ENCODE measurements around the gene FAM83E.

FAM83E gene

DNA sequence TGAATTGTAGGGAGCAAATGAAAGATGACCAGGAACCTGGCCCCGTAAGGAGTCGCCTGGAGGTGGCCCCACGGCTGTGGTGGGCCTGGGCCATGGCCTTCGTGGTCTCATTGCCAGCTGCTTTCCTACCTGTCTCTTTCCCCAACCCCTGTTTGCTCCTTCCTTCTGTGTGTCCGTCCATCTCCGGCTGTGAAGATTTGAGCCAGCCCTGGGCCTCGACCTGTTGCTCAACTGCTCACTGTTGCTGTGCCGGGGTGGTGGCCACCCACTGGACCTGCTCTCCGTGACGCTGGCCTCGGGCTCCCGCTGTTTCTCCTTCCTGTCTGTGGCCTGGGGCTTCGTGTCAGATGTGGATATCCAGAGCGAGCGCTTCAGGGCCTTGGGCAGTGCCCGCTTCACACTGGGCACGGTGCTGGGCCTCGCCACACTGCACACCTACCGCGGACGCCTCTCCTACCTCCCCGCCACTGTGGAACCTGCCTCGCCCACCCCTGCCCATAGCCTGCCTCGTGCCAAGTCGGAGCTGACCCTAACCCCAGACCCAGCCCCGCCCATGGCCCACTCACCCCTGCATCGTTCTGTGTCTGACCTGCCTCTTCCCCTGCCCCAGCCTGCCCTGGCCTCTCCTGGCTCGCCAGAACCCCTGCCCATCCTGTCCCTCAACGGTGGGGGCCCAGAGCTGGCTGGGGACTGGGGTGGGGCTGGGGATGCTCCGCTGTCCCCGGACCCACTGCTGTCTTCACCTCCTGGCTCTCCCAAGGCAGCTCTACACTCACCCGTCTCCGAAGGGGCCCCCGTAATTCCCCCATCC is 13.8 kb upstream of the FAM83E start:
- no peak for DNase-seq (ENCODE audit: low spot score)

DNA sequence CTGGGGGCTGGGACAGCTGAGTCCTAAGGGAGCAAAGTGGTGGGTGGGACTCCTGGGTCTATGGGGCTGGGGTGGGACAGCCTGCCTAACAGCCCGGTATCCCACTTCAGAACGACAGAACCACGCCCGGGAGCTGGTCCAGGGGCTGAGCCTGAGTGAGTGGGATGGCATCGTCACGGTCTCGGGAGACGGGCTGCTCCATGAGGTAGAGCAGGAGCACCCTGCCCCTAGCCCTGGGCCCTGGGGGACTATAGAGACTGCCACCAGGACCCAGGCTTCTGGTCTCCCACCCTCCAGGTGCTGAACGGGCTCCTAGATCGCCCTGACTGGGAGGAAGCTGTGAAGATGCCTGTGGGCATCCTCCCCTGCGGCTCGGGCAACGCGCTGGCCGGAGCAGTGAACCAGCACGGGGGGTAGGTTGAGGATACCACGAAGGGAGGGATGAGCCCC is 13.0 kb upstream of the FAM83E start:
- no peak for DNase-seq (ENCODE audit: low spot score)

DNA sequence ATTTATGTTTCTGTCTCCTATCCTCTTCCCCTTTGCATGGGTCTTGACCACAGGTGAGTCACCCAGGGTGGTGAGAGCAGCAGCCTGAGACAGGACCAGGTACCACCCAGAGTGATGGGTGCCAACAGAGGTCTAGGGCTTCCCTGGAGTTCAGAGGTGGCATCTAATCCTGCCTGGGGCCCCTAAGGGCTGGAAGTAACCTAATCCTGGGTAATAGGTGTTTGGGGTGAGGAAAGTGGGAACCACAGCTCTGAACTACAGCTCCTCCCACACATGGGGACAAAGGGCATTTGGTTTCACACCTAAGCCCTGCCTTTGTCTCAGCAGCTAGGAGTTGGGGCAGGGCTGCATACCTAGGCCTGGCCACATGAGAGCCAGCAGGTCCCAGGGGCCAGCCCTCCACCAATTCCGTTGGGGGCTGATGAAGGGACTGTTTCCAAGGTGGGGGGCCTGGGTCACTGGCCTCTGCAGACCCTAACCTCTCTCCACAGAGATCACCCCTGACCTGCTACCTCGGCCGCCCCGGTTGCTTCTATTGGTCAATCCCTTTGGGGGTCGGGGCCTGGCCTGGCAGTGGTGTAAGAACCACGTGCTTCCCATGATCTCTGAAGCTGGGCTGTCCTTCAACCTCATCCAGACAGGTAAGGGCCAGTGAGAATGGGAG is 12.5 kb upstream of the FAM83E start:
- DNase-seq (ENCODE audit: low spot score): no peak

DNA sequence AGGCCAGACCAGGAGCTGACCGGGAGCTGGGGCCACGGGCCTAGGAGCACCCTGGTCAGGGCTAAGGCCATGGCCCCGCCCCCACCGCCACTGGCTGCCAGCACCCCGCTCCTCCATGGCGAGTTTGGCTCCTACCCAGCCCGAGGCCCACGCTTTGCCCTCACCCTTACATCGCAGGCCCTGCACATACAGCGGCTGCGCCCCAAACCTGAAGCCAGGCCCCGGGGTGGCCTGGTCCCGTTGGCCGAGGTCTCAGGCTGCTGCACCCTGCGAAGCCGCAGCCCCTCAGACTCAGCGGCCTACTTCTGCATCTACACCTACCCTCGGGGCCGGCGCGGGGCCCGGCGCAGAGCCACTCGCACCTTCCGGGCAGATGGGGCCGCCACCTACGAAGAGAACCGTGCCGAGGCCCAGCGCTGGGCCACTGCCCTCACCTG is 11.0 kb upstream of the FAM83E start:
- no peak for DNase-seq (ENCODE audit: low spot score)

DNA sequence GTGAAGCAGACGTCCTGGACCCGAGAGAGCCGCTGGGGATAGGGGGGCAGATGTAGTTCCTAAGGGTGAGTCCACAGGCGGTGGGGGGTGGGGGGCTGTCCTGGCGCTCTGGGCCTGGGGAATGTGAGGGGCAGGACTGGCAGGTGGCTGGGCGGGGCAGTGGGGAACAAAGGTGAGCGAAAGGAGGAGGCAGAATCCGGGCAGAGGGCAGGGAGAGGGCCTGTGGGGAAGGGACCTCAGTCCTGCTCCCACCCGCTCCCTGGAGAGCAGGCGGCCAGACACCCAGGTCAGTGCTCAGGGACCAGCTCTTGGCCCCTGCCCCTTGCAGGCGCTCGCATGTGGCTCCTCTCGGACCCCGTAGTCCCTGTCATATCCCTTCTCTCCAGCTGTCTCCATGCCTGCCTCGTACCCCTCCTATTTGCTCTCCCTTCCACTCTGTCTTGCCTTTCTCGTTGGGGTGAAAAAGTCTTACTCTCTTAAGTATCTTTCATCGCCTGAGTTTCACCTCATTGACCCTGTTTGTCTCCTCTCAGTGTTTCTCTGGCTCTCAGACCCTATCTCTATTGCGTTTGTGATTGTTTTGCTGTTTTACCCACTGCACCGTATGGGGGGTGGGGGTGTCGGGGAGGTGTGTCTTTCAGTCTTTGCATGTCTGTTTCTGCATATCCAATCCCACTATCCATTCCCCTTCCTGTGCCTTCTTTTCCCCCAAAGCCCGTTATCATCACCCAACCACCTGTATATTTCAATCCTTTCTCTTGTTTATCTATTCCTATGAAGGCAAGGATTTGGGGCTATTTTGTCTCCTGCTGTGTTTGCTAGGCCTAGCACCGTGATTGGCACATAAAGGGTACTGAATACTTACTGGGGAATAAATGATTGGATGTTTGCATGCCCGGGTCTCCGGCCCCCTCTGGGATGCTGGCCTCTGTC is 10.2 kb upstream of the FAM83E start:
- no peak for DNase-seq (ENCODE audit: low spot score)

DNA sequence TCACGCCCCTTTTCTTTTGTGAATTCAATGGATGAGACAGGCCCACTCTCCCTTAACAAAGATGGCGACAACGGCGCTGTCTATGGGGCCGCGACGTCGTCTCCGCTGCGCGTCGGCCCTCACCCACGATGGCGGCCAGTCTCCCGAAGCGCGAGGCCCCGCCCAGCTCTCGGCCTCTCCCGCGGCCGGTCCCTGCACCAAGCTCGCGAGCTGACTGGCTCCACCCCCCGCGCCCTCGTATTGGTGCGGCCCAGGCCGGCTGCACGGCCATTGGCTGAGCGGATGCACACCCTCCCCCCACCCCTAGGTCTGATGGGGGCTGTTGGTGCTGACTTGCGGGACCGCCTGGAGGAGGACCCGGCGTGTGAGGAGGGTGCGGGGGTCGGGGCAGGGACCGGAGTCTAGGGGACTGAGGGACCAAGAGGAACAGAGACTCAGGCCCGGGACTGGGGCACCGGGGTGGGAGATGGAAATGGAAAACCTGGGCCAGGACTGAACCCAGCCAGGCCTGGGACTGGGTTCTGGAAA is 9.3 kb upstream of the FAM83E start:
- peak; percentile 98 for DNase-seq (ENCODE audit: low spot score)

DNA sequence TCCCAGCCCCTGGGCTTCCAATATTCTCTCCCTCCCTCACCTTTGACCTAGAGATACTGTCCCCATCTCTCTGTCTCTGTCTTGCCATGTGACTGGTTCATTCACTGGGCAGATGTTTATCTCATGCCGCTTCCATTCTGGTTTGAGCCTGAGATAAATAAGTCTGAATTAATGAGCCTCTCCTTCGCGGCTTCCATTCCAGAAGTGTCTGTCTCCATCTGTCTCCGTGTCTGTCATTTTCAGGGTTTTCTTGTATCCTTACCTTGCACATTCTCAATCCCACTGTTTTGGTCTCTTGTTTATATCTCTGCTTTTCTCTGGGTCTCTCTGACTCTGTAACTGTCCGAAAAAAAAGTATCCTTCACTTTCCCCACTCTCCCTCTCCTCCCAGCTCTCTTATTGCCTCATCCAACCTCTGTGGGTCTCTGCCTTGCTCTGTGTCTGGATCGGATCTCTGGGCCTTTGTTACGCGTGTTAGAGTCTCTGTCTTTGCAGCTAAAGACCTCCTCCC is 8.7 kb upstream of the FAM83E start:
- DNase-seq (ENCODE audit: low spot score): no peak

DNA sequence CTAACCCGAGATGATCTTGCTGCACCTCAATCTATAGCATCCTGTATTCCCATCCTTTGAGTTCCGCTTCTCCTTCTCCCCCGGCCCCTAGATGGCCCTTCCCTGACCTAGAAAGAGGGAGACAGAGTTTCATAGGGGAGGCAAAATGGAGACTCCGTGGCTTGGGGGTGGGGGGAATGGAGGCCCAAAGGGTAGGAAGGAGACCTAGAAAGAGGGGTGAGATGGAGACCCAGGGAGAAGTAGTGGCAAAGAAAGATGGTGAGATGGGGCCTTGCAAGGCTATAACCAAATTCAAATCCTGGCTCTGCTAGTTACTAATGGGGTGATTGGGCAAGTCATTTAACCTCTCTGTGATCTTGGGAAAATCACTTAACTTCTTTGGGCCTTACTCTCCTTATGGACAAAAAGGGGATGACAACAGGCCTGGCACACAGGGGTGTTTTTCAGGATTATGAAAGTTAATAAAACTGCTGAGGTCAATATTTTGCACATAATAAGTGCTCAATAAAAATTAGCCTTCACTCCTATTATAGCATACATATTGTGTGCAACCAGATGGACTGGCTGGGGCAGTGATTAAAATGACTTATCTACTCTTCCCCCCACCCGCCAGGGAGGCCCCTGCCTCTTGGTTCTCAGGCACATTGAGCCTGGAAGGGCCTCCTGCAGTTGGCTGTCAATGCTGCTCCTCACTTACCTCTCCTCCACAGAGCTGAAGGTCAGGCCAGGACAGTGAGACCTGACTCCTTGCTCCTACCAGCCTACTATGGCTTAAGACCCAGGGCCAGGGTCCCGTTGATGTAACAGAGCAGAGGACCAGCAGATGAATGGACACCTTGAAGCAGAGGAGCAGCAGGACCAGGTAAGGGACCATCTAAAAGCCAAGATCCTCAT is 5.1 kb upstream of the FAM83E start:
- DNase-seq (ENCODE audit: low spot score): no peak

DNA sequence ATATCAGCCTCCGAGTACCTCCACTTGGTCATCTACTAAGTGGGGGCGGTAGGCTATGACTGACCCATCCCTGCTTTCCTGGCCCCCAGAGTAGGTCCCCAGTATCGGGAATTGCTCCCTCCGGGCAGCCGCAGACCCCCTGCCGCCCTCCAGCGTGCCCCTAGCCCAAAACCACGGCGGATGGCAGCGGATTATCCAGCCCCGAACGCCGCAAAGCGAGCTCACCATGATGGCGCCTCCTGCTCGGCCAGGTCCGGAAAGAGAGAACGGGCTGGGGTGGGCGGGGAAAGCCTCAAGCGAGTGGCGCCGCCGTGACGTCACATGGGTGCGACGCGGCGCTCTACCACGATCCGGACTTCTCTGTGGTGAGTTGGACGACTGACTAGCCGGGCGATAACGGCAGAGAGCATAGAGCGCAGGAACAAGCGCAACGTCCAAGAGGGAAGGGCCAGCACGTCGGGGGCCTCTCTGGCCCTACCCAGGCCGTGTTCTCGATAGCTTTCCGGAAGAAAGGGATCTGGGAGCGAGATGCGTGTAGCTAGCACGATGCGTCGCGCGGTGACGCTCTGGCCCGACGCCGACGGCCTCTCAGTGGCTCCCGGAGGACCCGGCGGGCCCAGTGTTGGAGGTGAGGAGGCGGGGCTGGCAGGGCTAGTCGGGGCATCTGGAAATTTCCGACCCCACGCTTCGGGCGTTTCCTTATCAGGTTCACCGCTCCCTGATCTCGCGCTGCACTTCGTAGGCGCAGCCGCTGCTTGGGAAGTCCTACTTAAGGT is 4.2 kb upstream of the FAM83E start, which contains the start of the genes RPL18 and SPHK2:
Gene RPL18 (minus strand): TSS at position 263 of the 776 bp plus-strand sequence. CDS start 35 bp downstream, at position 228.
Gene SPHK2 (plus strand): TSS at position 591 of the 776 bp plus-strand sequence. CDS start 1,009 bp downstream, outside the sequence.
- DNase-seq (ENCODE audit: low spot score): peak; percentile 98

DNA sequence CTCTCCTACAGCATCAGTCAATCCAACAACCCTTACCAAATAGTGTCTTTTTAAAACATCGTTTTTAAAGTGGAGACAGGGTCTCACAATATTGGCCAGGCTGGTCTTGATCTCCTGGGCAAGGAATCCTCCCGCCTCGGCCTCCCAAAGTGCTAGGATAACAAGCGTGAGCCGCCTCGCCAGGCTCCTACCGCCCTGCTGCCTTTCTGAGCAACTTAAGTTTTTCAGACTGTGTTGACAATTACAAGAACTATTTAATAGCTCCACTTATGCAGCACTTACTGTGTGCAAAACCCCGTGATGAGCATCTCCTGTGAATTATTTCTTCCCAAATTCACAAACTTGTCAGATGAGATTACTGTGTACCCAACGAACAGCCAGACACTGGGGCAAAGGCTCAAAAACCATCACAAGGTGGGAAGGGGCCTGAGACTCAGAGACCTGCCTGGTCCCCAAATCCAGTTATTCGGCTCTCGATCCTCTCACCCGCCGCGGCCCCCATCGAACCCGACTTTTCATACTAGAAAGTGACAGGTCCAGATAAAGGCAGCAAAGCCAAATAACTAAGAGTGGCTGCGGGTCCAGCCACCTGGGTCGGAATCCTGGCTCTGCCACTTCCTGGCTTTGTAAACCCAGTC is 3.5 kb upstream of the FAM83E start:
- DNase-seq (ENCODE audit: low spot score): peak; percentile 18

DNA sequence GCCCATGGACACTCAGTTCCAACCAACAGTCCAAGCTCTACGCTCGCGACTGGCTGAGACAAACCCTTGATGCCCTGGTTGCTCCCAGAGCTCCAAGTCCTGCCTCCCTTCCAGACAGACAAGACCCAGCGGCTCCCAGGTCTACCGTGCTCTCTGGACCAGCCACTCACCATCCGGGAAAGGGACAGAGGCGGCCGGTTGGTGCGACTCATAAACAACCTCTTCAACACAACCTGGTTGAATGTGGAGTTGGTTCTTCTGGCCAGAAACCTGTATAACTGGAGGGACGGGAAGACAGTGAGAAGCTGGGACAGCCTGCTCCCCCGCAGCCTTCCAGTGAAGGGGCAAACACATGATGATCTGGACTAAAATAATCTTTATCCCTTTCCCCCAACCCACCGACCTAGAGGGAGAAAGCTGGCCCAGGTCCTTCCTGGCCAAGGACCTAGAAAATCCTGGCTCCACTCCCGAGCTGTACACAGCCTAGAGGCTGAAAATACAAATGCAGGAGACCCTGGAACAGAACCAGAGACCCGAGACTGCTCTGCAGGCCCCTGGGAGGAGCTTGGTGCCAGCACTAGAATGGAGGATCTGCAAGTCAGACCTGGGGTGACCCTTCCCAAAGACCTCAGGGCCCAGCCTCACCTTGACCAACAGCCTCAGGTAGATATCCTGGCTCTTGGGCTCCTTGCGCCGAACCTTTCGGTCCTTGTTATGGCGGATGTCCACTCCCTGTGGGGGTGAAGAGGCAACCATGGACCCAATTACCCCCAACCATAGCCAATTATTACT is 2.5 kb upstream of the FAM83E start:
- DNase-seq (ENCODE audit: low spot score): no peak

DNA sequence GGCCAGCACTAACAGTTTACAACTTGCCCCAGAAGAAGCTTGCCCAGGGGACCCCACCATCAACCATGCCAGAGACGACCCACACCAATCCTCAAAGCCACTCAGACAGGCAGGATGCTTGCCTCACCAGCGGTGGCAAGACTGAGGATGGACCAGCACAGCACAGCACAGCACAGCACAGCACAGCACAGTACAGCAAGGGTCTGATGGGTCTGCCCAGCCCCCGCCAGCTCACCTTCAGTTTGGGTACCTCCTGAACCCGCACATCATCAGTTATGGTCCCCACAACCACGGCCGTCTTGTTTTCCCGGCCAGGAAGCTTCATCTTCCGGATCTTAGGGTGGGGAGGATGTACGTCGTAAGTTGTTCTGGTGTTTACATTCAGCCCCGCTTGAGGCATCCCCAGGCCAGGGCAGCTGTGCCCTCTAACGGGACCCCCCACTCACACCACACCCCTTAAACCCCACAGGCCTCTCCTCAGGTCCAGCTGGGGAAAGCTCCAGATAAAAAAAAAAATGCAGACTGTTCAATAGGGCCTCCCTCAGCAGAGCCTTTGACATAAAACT is 1.7 kb upstream of the FAM83E start:
- no peak for DNase-seq (ENCODE audit: low spot score)

DNA sequence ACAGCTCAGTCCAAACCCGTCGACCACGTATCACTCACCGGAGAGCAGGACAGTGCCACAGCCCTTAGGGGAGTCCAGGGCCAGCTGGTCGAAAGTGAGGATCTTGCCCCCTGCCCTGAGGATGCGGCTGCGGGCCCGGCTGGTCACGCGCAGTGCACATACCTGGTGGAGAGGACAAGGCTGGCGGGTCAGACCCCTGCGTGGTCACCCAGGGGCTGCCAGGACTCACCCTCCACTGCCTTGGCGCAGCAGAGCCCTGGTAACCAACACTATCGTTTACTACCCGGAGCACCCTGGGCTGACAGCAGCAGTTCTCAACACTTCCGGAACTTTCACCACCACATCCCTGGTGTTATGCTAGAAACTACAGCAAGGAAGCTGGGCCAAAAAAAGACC is 1.2 kb upstream of the FAM83E start:
- no peak for DNase-seq (ENCODE audit: low spot score)

DNA sequence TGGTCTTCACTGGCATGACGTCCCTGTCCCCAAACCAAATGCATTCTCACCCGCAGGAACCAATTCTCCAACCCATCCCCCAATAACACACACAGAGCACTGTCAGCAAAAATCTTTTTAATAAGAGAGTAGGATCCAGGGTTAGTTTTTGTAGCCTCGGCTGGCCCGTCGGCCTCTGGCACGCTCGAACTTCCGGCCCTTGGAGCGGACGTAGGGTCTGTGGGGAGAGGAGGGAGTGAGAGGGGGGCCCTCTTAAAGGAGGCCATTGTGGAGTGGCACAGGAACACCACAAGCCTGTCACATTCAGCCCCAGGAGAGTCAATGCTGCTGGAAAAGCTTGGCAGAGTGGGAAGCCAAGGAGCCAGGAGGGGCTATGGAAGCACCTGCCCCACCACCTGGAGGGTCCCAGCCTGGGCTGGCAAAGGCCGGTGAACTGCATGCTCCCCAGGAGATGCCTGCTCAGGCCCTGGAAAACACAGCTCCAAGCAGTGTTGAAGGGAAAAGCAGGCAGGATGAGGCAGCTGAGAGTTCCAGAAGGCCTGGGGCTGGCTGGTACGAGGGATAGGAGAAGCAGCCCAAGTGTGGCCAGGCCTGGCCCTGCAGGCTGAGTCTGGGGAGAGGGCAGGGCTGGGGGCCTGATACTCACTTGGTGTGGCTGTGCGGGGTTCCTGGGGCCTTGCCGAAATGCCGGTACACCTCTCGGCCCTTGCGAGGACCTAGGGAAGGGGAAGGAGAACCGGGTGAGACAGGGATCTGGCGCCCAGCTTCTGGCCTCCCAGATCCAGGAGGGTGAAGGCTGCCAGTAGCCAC is 560 bp upstream of the FAM83E start:
- no peak for DNase-seq (ENCODE audit: low spot score)

DNA sequence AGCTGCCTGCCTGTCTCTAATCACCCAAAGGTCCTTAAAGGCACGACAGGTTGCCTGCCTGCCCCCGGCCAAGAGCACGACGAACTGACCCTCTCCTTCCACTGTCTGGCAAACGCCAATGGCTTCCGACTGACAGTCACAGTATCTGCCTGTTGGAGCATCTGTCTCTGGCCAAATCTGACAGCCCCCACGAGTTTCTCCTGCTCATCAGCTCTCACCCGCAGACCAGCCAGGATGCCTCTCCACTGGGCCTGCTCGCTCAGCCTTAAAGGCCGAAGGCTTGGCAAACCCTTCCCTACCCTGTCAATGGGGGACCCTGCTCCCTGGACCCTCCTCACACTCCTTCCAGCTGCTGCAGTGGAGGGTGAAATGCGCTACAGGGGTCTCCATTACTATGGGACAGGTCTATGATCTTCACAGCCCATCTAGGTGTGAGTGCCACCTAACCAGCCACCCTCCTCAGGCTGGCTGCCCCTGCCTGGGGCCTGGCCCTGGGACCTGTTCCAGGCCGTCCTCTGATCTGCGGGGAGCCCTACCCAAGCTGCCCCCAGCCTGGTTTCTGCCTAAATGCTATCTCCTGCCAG is 932 bp downstream of the FAM83E start:
- no peak for DNase-seq (ENCODE audit: low spot score)

DNA sequence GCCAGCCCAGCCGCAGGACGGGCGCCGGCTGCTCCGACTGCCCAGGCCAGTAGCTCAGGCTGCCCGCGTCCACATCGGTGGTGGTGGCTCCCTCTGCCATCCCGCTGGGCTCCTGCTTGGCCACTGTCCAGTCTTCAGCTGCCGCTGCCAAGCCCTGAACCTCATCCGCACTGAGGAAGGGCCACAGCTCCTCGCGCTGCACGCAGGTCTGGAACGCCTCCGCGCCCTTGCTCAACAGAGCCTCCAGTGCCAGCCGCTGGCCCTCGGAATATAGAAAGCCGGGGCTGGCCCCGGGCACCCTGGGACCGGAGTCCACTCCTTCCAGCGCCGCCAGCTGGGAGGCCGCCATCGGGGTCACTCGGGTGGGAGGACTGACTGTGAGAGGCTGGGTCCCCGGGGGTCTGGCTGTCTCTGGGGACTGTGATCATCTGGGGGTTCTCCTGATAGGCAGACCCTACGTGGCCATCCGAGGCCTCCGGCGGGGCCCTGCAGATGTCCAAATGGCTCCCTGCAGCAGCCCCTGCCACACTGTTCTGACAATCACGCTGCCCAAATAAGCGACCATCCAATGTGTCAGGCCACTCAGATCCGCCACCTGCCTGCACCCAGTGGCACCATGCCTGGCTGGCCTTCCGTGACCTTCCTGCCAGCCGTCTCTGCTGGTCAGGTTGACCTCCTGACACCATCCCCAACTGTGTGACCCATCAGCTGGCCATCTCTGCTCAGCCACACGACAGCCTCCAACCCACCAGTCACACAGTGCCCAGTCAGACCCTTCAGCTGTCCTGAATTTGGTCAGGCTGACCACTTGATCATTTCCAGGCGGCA is 1.6 kb downstream of the FAM83E start:
- no peak for DNase-seq (ENCODE audit: low spot score)
